HepG2 (cell line): ENCODE results near the gene ATP2A3.

Experiments used
- KDM5B ChIP-seq: sonication (generic); formaldehyde crosslinking; IDR thresholded peaks from 2 replicates; pipeline ENCODE4 v1.4.0; 2020; ENCODE audit warnings: missing genetic modification reagents, mild to moderate bottlenecking, borderline replicate concordance
- POLR2AphosphoS5 ChIP-seq: IDR thresholded peaks from 2 replicates; pipeline ENCODE4 v1.6.1; 2012; ENCODE audit warnings: low read depth, low read length
- RBM22 ChIP-seq: fragments of 200-400 bp; formaldehyde crosslinking; optimal IDR thresholded peaks from 2 replicates; pipeline ENCODE3; 2017; ENCODE audit warnings: mild to moderate bottlenecking, low read length, moderate library complexity
- YY1 ChIP-seq: IDR thresholded peaks from 2 replicates; pipeline ENCODE4 v1.6.1; 2011; ENCODE audit warnings: low read length, low read depth, moderate library complexity, mild to moderate bottlenecking; ENCODE audit not compliant: insufficient read depth, insufficient replicate concordance
- ZNF274 ChIP-seq: sonication (generic); formaldehyde crosslinking; IDR thresholded peaks from 2 replicates; pipeline ENCODE4 v1.5.1; 2020; ENCODE audit warnings: mild to moderate bottlenecking, missing genetic modification reagents
- ZNF468 ChIP-seq: sonication (generic); formaldehyde crosslinking; IDR thresholded peaks from 2 replicates; pipeline ENCODE4 v1.8.0; 2022; ENCODE audit warnings: mild to moderate bottlenecking, moderate library complexity, missing genetic modification reagents
- ZNF501 ChIP-seq: sonication (generic); formaldehyde crosslinking; IDR thresholded peaks from 2 replicates; pipeline ENCODE4 v1.5.1; 2020; ENCODE audit warnings: mild to moderate bottlenecking, moderate library complexity, missing genetic modification reagents

GRCh38 chr17:3949418-3949817 is 14.8 kb downstream of the ATP2A3 start:
- TF ChIP-seq RBM22 (no peak), ZNF501 (CRISPR knock-in tag) (no peak), KDM5B (CRISPR knock-in tag) (no peak), ZNF468 (CRISPR knock-in tag) (no peak), YY1 (no peak), ZNF274 (CRISPR knock-in tag) (no peak), POLR2AphosphoS5 (no peak)
